GM20431 (cell line): ENCODE results near the gene RPAP3.

ENCODE experiments used
- in situ Hi-C: fragments of 300-500 bp; cut with MseI, MboI; formaldehyde crosslinking; loops from one replicate; pipeline ENCODE4 v1.15.0; 2020; ENCODE audit warnings: low sequenced_read_pairs; ENCODE audit not compliant: unreplicated experiment

RPAP3 gene

GRCh38 chr12:47615711-47616110, 90.1 kb downstream of the RPAP3 start:
- in situ Hi-C loops = no loop called here

GRCh38 chr12:47614521-47614920, 91.3 kb downstream of the RPAP3 start:
- in situ Hi-C loops = no loop called here

- in situ Hi-C loops = no loop called here
These were observed 92.9 kb downstream of the RPAP3 start for GRCh38 chr12:47612953-47613352.

GRCh38 chr12:47611906-47612305, 93.9 kb downstream of the RPAP3 start:
- in situ Hi-C loops = no loop called here
